Colonic mucosa (tissue), 4 donors: ENCODE results near the gene MKNK1. TPM values are rescaled to one million over a fixed set of nuclear protein-coding genes. Genes with fewer than 3 reads are reported as not detected.

Experiments
- DNase-seq: peaks from one replicate; pipeline ENCODE4 v3.0.0-alpha.2; 2020
- H3K27ac ChIP-seq: fragments of 200-600 bp; one replicate; pipeline ENCODE4 v1.8.0; 2021
- H3K27me3 ChIP-seq: fragments of 200-600 bp; one replicate; pipeline ENCODE4 v1.8.0; 2021
- H3K36me3 ChIP-seq: fragments of 200-600 bp; one replicate; pipeline ENCODE4 v1.8.0; 2021
- H3K4me1 ChIP-seq: fragments of 200-600 bp; one replicate; pipeline ENCODE4 v1.8.0; 2021; ENCODE audit warnings: mild to moderate bottlenecking
- H3K4me3 ChIP-seq: fragments of 200-600 bp; one replicate; pipeline ENCODE4 v1.8.0; 2021
- H3K9ac ChIP-seq, 2 donors: one replicate each; pipeline ENCODE4 v1.7.0; 2013; ENCODE audit warnings: control low read depth in 2 of 2, low read depth in 2 of 2, low read length in 2 of 2
- H3K9me3 ChIP-seq: fragments of 200-600 bp; one replicate; pipeline ENCODE4 v1.8.0; 2021
- intact Hi-C: fragments of 100-400 bp; cut with DNase I; formaldehyde crosslinking; loops from one replicate; pipeline ENCODE4 v1.14.1; 2022
- total RNA-seq, 2 donors: library from RNA; stranded (reverse); fragmentation: NEBNext Ultra II Directional in 1 of 2; extraction: Animal tissue kit (Norgen Biotek cat#: 25700) in 1 of 2; gene quantifications; one replicate each; pipeline ENCODE4 v1.2.1, GENCODE V29; 2021
- TF ChIP-seq, protein P1 (sequence below): fragments of 200-600 bp; IDR thresholded peaks from one replicate; pipeline ENCODE4 v1.8.0; 2022; ENCODE audit warnings: antibody characterized with exemption, mild to moderate bottlenecking
- donor health status: healthy.
- donor health status: DM: no; HTN: no; CAD: no.
- donor health status: DM: no; HTN: no; CAD: no.

MKNK1 gene
- total RNA-seq, 2 donors from 2014 or later, result 27.0 to 36.8 TPM

- H3K36me3 ChIP-seq, result no peaks in the 10 kb centered on the region
Observed at GRCh38 chr1:46630719-46631118, 26.7 kb upstream of the MKNK1 start.

GRCh38 chr1:46623743-46624644 lies 19.9 kb upstream of the MKNK1 start:
- H3K4me1 ChIP-seq, result no peaks in the 10 kb centered on the region
- no peak for DNase-seq
- no peak overlapping the region for H3K9ac ChIP-seq
- no peaks in the 10 kb centered on the region for H3K36me3 ChIP-seq
- intact Hi-C loops, result no loop called here
- no peaks in the 10 kb centered on the region for H3K9me3 ChIP-seq
- no peaks in the 10 kb centered on the region for H3K27me3 ChIP-seq
- H3K4me3 ChIP-seq, result no peak overlapping the region
- TF ChIP-seq, protein P1, sequence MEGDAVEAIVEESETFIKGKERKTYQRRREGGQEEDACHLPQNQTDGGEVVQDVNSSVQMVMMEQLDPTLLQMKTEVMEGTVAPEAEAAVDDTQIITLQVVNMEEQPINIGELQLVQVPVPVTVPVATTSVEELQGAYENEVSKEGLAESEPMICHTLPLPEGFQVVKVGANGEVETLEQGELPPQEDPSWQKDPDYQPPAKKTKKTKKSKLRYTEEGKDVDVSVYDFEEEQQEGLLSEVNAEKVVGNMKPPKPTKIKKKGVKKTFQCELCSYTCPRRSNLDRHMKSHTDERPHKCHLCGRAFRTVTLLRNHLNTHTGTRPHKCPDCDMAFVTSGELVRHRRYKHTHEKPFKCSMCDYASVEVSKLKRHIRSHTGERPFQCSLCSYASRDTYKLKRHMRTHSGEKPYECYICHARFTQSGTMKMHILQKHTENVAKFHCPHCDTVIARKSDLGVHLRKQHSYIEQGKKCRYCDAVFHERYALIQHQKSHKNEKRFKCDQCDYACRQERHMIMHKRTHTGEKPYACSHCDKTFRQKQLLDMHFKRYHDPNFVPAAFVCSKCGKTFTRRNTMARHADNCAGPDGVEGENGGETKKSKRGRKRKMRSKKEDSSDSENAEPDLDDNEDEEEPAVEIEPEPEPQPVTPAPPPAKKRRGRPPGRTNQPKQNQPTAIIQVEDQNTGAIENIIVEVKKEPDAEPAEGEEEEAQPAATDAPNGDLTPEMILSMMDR, result no peak
- no peak overlapping the region for H3K27ac ChIP-seq

More at GRCh38 chr1:46630719-46631118, 26.7 kb upstream of the MKNK1 start:
- Histone ChIP-seq H3K27me3 (no peaks in the 10 kb centered on the region), H3K9me3 (no peaks in the 10 kb centered on the region), H3K4me3 (no peak overlapping the region), H3K27ac (no peak overlapping the region), H3K4me1 (no peaks in the 10 kb centered on the region), H3K9ac (no peak overlapping the region)
- no peak for DNase-seq
- intact Hi-C loops, result no loop called here
- TF ChIP-seq, protein P1, result no peak

DNA sequence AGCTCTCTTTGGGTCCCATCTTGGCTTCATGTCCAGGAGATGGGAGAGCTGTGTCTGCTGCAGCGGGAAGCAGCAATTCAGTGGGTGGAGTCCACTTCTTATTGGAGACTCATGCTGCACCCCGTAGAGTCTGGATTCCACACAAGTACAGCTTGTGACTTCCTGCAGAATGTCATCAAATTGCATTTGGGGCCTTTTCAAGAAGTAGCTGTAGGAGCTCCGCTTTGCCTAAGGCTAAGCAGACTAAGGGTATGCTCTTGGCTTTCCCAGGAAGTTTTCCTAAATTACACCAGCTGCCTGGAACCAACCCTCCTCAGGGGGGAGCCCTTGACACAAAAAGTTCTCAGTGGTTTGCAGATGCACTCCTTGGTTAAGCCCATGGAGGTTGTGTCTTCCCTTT lies 18.3 kb upstream of the MKNK1 start:
- TF ChIP-seq, protein P1, result peak; percentile 59
- Histone ChIP-seq H3K9me3 (no peaks in the 10 kb centered on the region), H3K36me3 (no peaks in the 10 kb centered on the region), H3K9ac (peak overlapping the region in 1 of 2 donors; percentile 42), H3K4me1 (no peaks in the 10 kb centered on the region), H3K27me3 (no peaks in the 10 kb centered on the region), H3K27ac (no peak overlapping the region), H3K4me3 (no peak overlapping the region)
- DNase-seq, result peak; percentile 68
- intact Hi-C loops, result loop anchor here (1.0 kb wide), 1 partner anchor 103 kb away; no protein-coding TSS in a partner anchor

DNA sequence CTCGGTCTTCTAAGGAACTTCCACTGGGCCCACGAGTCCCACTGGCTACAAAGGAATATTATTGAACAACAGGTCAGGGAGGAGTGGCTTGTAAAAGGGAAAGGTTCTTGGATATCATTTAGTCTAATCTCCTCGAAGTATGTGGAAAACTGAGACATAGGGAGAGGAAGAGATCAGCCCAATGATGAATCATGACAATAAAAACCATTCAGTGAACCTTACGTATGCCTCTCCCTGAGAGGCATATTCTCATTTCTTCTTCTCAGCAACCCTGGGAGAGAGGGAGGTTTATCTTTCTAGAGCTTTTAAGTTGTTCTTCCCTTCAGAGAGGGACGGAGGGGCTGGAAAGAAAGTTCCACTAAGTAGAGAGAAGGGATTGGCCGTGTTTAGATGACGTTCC lies 17.9 kb upstream of the MKNK1 start:
- no peak for DNase-seq
- peak overlapping the region in 1 of 2 donors; percentile 42 for H3K9ac ChIP-seq
- intact Hi-C loops, result loop anchor here (1.0 kb wide), 1 partner anchor 103 kb away; no protein-coding TSS in a partner anchor
- H3K36me3 ChIP-seq, result no peaks in the 10 kb centered on the region
- no peaks in the 10 kb centered on the region for H3K27me3 ChIP-seq
- no peak overlapping the region for H3K27ac ChIP-seq
- TF ChIP-seq, protein P1, result no peak
- H3K9me3 ChIP-seq, result no peaks in the 10 kb centered on the region
- H3K4me1 ChIP-seq, result no peaks in the 10 kb centered on the region
- no peak overlapping the region for H3K4me3 ChIP-seq

GRCh38 chr1:46619656-46620258 lies 15.7 kb upstream of the MKNK1 start:
- Histone ChIP-seq H3K27me3 (no peaks in the 10 kb centered on the region), H3K9ac (no peak overlapping the region), H3K36me3 (no peaks in the 10 kb centered on the region), H3K9me3 (no peaks in the 10 kb centered on the region), H3K4me1 (no peaks in the 10 kb centered on the region), H3K27ac (no peak overlapping the region), H3K4me3 (no peak overlapping the region)
- intact Hi-C loops, result no loop called here
- TF ChIP-seq, protein P1, result no peak
- no peak for DNase-seq
